Activated naive CD8-positive, alpha-beta T cell treated with anti-CD3 and anti-CD28 coated beads, Interleukin-2, amount 50 U/mL, for 16 hours (primary cell): ENCODE measurements around the gene TRIP13.
"Not testable (repeated sequence)": the region's sequence is repeated elsewhere in the genome, so short reads cannot be mapped to it uniquely, and the experiment has no call there.

ENCODE experiments used
- DNase-seq: peaks from one replicate; pipeline ENCODE4 v3.0.0-alpha.2; 2020; ENCODE audit warnings: low read depth, low spot score

TRIP13 gene, protein sequence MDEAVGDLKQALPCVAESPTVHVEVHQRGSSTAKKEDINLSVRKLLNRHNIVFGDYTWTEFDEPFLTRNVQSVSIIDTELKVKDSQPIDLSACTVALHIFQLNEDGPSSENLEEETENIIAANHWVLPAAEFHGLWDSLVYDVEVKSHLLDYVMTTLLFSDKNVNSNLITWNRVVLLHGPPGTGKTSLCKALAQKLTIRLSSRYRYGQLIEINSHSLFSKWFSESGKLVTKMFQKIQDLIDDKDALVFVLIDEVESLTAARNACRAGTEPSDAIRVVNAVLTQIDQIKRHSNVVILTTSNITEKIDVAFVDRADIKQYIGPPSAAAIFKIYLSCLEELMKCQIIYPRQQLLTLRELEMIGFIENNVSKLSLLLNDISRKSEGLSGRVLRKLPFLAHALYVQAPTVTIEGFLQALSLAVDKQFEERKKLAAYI

DNA sequence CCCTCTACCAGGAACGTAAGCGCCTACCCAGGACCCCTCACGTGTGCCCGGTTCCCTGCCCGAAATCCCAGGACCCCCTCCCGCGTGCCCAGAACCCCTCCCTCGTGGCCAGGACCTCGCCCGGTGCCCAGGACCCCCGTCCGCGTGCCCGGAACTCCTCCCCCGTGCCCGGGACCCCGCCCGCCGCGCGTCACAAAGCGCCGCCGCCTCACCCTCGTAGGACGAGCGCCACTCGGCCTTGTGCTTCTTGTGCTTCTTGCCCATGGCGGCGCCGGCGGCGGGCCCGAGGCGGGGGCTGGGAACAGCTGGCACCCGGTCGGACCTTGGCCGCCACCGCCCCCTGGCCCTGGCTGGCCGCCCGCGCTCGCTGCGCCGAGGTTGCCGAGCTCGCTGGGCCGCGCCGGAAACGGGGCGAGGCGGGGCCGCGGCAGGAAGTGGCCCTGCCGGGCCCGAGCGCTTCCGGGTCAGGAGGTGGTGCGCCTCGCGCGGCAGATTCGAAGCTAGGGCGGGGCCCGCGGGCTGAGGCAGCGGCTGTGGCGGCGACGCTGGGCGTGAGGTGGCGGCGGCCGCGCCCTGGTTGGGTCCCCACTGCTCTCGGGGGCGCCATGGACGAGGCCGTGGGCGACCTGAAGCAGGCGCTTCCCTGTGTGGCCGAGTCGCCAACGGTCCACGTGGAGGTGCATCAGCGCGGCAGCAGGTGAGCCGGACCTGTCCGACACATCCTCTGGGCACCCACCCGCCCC, at the start of gene TRIP13, which contains the start of gene BRD9:
TSS of gene TRIP13 (plus strand) at position 491 of the 743 bp plus-strand sequence. CDS start at position 606, 115 bp downstream.
TSS of gene BRD9 (minus strand) at position 408 of the 743 bp plus-strand sequence. CDS start at position 264, 144 bp downstream.
- DNase-seq, result peak; percentile 59

DNA sequence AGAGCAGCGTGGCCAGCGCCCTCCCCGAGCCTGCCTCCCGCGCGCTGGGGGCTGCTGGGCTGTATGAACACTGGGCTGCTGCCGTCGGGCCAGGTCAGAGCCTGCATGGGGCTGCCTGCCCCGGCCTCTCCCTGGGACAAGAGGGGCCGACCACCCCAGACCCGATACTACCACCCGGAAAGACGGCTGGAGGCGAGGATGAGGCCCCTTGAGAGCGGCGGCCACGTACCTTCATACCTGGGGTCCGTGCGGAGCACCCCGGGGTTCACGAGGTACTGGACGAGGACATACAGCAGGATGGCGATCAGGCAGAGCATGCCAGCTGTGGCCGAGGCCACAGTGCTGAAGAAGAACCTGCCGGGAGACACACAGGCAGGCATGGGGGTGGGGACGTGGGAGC, 49.3 kb upstream of the TRIP13 start:
- not testable (repeated sequence) for DNase-seq

DNA sequence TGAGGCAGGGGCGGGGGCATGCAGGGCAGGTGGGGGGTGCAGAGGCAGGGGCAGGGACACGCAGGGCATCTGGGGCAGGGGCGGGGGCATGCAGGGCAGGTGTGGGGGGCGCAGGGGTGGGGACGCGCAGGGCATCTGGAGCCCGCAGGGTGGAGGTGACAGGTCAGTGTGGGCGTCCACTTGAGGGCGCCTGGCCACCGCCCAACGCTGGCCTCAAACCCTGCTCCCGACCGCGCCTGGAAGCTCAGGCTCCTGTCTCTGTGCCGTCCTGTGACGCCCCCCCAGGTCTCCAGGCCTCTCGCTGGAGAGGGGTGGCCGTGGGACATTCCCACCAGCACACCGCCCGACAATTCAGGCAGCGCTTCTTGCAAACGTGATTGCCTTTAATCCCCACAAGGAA, 48.8 kb upstream of the TRIP13 start:
- not testable (repeated sequence) for DNase-seq

DNA sequence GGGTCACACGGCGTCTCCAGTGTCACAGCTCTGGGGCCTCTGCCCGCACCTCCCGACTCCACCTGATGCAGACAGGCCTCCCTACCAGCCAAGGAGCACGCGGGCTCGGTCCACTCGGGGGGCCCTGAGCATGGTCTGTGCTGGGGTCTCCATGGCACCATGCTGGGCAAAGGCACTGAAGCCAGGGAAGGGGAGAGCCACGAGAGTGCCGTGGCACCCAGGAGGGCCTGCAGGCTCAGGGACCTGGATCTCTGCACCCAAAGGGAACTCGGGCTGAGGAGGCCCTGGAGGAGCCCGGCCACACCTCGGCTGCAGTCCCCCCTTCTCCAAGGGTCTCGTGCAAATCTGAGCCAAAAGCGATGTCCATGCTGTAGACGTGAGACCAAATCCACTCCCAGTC, 48.3 kb upstream of the TRIP13 start:
- DNase-seq, result not testable (repeated sequence)

DNA sequence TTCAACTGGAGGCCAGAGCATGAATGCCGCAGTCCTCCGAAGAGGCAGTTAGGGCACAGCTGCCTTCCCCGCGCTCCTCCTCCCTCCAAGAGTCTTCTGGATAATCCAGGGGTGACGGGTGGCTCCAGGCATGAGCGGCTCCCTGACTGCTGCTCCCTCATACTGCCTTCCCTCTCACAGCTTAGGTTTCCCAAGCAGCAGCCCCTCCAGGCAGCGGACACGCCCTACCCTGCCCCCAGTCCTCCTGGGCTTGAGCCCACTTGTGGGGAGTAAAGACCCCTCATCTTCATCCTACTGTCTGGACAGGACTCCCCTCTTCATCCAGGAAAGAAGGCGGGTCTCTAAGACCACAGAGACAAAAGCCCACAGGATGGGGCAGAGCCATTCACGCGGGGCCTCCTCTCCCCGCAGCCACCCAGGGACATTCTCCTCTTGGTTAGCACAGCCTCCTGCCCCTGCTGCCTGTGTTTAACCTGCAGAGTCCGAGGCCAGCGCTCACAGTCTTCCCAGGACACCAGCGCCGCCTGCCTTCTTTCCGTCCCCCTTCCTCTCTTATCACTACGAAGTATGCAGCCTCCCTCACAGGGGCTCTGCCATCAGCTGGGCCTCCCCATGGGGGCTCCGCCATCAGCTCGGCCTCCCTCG, 47.5 kb upstream of the TRIP13 start:
- DNase-seq, result not testable (repeated sequence)

DNA sequence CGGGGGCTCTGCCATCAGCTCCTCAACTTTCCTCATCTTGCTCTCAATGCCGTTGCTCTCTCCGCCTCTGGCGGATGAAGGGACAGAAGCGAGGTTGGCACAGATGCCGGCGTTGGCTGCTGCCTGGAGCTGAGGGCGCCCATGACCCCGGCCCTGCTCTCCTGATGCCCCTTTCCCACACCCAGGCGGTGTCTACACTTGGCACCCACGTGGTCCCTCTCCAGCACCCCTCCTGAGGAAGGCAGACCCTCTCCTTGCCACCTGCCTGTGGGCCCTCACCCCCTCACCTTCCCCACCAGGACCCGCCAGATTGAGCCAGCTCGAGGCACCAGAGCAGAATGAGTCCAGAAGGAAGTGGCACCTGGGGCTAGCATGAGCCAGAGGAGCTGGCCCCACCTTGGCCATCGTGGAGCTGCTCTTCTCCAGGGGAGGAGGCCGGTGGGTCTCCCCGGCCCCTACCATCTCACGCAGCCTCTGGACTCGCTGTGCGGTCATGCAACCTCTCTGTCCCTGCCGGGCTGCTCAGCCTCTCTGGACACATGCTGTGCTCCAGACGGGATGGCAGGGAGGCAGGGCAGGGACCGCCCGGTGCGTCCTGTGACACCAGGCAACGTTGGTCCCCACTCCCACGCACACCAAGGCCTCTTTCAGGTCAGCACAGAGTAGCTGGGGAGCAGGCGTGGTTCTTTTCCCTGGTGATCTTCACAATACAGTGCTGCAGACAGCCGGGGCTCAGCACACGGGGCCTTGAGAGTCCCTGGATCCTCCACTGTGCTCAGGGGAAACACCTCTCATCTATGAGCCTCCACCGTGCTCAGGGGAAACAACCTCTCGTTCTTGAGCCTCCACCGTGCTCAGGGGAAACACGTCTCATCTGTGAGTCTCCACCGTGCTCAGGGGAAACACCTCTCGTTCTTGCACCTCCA, 46.7 kb upstream of the TRIP13 start:
- not testable (repeated sequence) for DNase-seq

DNA sequence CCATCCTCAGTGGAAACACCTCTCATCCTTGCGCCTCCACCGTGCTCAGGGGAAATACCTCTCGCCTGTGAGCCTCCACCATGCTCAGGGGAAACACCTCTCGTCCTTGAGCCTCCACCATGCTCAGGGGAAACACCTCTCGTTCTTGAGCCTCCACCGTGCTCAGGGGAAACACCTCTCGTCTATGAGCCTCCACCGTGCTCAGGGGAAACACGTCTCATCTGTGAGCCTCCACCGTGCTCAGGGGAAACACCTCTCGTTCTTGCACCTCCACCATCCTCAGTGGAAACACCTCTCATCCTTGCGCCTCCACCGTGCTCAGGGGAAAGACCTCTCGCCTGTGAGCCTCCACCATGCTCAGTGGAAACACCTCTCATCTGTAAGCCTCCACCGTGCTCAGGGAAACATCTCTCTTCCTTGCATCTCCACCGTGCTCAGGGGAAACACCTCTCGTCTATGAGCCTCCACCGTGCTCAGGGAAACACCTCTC, 46.0 kb upstream of the TRIP13 start:
- DNase-seq, result not testable (repeated sequence)

DNA sequence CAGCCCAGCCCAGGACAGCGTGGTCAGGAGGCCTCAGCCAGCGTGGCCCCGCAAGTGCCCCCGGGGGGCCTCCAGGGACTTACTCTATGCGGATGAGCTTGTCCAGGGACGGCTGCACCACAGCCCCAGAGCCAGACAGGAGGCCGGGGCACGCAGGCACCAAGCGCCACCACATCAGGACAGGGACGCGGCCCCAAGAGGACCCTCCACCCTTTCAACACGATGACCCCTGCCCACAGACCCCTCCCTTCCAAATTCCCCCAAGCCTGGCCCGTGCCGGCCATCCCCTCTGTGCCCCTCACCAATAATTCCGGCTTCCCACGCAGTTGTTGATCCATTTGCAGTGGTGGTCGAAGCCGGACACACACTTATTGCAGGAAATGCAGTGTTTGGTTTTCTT, 45.5 kb upstream of the TRIP13 start:
- DNase-seq, result not testable (repeated sequence)

DNA sequence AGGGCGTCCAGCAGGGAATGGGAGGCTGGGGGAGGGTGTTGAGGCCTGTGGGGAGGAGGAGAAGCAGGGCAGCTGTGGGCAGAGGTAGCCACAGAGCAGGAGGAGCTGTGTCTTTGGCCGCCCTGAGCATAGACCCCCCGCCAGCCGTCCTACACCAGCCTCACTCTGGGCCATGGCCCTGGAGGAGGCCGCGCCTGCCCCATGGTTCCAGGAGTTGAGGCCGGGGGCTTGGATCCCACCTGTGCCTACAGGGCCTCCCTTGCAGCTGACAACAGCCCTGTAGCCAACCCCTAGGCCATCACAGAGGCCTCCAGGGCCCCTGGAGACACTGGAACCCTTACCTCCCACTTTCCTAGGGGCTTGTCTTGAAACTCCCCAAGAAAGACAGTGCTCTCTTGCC, 44.9 kb upstream of the TRIP13 start:
- not testable (repeated sequence) for DNase-seq

DNA sequence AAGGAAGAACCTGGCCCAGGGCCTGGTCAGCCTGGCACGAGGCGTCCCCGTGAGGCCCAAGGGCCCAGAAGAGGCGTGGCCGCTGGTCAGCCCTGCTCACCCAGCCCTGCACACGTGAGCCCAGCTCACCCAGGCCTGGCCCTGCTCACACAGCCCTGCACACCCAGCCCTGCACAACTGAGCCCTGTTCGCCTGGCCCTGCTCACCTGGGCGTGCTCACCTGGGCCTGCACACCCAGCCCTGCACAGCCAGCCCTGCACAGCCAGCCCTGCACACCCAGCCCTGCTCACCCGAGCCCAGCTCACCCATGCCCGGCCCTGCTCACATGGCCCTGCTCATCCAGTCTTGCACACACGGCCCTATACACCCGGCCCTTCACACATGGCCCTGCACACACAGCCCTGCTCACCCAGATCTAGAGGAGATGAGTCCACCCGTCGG, 44.0 kb upstream of the TRIP13 start:
- DNase-seq, result no peak

DNA sequence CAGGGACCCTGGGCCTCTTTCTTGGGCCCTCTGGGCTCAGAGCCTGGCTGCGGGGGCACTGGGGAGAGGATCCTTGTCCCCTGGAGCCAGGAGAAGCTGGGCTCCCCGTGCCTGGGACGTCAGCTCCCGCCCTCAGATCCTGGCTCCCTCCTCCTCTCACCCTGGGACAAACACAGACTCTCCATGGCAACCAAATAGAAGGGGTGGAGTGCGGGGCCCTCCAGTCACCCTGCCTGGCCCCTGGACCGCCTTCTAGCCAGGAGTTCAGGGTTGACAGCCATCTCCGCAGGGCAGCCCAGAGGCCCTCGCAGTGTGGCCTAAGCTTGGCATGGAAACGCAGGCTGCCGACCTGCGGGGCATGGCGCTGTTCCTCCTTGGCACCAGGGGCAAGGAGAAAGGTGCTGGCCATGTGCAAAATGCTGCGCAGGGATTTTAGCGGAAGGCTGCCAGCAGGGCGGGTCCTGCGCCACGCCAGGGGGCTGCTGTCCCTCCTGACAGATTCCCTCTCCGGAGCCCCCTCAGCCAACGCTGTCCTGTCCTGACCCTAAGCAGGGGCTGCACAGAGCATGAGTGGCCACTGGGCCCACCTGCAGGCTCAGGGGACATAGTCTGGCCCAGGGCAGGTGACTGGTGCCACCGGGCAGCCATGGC, 42.9 kb upstream of the TRIP13 start:
- no peak for DNase-seq

DNA sequence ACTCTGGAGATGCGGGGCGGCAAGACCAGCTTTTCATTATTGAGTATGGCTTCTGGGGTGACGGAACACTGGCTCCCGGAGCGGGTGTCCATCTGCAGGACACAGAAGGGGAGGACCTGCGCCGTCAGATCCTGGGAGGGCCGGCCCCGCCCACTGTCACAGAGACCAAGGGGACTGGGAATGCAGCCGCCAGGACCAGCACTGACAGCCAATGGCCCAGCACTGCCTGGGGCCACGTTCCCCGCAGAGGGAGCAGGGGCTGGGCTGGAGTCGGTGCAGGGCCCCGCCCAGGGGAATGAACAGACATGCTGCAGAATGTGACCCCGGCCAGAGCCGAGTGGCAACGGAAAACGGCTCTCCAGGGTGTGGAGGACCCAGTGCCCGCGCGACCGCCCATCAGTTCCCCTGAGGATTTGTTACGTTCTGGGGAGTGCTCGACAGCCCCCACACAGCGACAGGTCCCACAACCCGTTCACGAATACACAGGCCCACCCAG, 42.1 kb upstream of the TRIP13 start, which contains the start of gene ZDHHC11:
TSS of gene ZDHHC11 (minus strand) at position 476 of the 496 bp plus-strand sequence. CDS start at position 92, 384 bp downstream.
- DNase-seq, result no peak

DNA sequence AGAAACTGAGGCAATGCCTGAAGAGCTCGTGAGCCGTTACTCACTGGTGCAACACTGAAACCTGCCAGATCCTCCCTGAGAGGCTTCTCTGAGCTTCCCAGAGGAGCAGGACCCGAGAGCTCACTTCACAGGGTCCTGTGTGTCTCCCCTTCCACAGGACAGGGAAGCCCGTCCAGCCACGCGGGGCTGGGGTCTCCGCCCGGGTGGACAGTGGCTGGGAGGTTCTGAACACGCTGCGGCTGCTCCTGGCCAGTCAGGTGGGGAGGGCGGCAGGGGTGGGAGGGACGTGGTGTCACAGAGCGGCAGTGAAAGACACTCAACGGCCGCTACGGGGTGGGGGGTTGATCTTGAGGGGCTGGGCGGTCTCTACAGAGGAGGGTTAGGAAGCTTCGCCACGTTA, 41.6 kb upstream of the TRIP13 start:
- no peak for DNase-seq

DNA sequence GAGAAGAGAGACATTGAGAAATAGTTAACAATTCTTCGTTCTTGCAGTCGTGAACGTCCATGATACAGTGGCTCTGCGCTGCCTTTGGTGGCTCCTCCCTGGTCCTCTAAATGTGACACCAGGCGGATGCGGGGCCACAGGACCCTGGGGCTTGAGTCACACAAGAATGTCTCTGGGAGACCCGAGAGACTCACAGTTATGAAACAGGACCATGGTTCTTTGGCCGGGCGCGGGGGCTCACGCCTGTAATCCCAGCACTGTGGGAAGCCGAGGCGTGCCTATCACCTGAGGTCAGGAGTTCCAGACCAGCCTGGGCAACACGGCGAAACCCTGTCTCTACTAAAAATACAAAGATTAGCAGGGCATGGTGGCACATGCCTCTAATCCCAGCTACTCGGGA, 41.1 kb upstream of the TRIP13 start:
- DNase-seq, result no peak

DNA sequence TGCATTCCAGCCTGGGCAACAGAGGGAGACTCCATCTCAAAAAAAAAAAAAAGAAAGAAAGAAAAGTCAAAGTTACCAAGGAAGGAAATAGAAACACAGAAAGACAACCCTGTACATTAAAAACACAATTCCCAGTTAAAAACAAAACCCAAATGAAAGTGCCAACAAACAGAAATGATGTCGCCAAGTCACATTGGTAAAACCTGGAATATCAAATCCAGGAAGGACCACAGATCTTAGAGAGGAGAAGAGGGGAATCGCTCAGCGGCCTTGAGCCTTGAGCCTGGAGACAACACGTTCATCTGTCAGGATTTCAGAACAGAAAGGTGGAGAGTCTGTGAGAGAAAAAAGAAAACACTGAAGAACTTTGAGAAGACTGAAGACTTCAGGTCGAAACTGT, 40.7 kb upstream of the TRIP13 start:
- DNase-seq, result no peak

DNA sequence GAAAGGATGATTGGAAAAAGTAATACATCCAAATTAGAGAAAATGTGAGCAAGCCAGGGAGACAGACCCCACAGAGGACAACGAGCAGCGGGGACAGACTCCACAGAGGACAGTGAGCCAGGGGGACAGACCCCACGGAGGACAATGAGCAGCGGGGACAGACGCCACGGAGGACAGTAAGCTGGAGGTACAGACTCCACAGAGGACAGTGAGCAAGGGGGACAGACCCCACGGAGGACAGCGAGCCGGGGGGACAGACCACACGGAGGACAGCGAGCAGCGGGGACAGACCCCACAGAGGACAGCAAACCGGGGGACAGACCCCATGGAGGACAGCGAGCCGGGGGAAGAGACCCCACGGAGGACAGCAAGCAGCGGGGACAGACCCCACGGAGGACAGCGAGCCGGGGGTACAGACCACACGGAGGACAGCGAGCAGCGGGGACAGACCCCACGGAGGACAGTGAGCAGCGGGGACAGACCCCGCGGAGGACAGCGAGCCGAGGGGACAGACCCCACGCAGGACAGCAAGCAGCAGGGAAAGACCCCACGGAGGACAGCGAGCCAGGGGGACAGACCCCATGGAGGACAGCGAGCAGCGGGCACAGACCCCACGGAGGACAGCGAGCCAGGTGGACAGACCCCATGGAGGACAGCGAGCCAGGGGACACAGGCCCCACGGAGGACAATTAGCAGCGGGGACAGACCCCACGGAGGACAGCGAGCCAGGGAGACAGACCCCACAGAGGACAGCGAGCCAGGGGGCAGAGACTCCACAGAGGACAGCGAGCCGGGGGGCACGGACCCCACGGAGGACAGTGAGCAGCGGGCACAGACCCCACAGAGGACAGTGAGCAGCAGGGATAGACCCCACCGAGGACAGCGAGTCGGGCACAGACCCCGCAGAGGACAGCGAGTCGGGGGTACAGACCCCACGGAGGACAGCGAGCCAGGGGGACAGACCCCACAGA, 40.0 kb upstream of the TRIP13 start:
- DNase-seq, result no peak

DNA sequence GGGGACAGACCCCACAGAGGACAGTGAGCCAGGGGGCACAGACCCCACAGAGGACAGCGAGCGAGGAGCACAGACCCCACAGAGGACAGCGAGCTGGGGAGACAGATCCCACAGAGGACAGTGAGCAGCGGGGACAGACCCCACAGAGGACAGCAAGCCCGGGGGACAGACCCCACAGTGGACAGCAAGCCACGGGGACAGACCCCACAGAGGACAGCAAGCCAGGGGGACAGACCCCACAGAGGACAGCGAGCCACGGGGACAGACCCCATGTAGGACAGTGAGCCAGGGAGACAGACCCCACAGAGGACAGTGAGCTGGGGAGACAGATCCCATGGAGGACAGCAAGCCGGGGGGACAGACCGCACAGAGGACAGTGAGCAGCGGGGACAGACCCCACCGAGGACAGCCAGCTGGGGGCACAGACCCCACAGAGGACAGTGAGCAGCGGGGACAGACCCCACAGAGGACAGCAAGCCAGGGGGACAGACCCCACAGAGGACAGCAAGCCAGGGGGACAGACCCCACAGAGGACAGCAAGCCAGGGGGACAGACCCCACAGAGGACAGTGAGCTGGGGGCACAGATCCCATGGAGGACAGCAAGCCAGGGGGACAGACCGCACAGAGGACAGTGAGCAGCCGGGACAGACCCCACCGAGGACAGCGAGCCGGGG, 39.1 kb upstream of the TRIP13 start:
- not testable (repeated sequence) for DNase-seq

DNA sequence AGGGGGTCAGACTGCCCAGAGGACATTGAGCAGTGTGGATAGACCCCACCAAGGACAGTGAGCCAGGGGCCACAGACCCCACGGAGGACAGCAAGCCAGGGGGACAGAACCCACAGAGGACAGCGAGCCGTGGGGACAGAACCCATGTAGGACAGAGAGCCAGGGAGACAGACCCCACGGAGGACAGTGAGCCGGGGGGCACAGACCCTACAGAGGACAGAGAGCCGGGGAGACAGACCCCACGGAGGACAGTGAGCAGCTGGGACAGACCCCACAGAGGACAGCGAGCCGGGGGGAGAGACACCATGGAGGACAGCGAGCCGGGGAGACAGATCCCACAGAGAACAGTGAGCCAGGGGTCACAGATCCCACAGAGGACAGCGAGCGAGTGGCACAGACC, 38.5 kb upstream of the TRIP13 start:
- DNase-seq, result no peak
